GM15510 (cell line): ENCODE data around the gene SLCO2B1.

Experiments
- POLR2A ChIP-seq: IDR thresholded peaks from 3 replicates; pipeline ENCODE4 v1.6.1; 2011; ENCODE audit warnings: borderline replicate concordance; ENCODE audit not compliant: insufficient read length; ENCODE audit errors: extremely low read depth

The SLCO2B1 gene

GRCh38 chr11:75152651-75153427 lies 1.9 kb downstream of the SLCO2B1 start:
- TF ChIP-seq POLR2A = no peak

GRCh38 chr11:75154646-75155569 lies 4.0 kb downstream of the SLCO2B1 start:
- no peak for TF ChIP-seq POLR2A

- no peak for TF ChIP-seq POLR2A
These were observed 4.9 kb downstream of the SLCO2B1 start for GRCh38 chr11:75155570-75156422.

- TF ChIP-seq POLR2A = no peak
These were observed 7.3 kb downstream of the SLCO2B1 start for GRCh38 chr11:75158241-75158640.

GRCh38 chr11:75158696-75159150 lies 7.8 kb downstream of the SLCO2B1 start:
- no peak for TF ChIP-seq POLR2A

- no peak for TF ChIP-seq POLR2A
These were observed 8.4 kb downstream of the SLCO2B1 start for GRCh38 chr11:75159151-75159953.

GRCh38 chr11:75160220-75160757 lies 9.4 kb downstream of the SLCO2B1 start:
- TF ChIP-seq POLR2A = no peak

- no peak for TF ChIP-seq POLR2A
These were observed 10.0 kb downstream of the SLCO2B1 start for GRCh38 chr11:75160880-75161279.

GRCh38 chr11:75161506-75162095 lies 10.7 kb downstream of the SLCO2B1 start:
- TF ChIP-seq POLR2A = no peak

- no peak for TF ChIP-seq POLR2A
These were observed 12.0 kb downstream of the SLCO2B1 start for GRCh38 chr11:75162954-75163353.

- TF ChIP-seq POLR2A = no peak
These were observed 13.3 kb downstream of the SLCO2B1 start for GRCh38 chr11:75163921-75164849.

GRCh38 chr11:75165721-75166120 lies 14.8 kb downstream of the SLCO2B1 start:
- no peak for TF ChIP-seq POLR2A
